Activated CD8-positive, alpha-beta memory T cell treated with anti-CD3 and anti-CD28 coated beads, Interleukin-2, amount 50 U/mL, for 1 hour (primary cell): ENCODE data around the gene ENO3.

Source experiments
- DNase-seq: peaks from one replicate; pipeline ENCODE4 v3.0.0-alpha.2; 2020; ENCODE audit errors: extremely low read depth

Gene ENO3

DNA sequence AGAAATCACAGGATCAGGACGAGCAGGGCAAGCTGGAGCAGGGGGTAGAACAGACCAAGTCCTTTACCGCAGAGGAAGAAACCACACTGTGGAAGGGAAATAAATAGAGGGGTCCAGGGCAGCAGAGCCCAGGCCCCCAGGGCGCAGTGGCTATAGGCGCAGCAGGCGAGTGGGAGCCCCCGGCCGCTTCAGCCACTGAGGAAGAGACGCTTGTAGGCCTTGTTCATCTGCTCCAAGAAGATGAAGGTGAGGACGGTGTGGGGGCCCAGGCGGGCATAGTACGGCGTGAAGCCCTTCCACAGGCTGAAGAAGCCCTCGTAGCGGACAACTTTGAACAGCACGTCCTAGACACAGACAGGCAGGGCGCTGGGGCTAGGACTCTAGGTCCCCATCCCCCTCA is 13.4 kb upstream of the ENO3 start:
- DNase-seq, result no peak

DNA sequence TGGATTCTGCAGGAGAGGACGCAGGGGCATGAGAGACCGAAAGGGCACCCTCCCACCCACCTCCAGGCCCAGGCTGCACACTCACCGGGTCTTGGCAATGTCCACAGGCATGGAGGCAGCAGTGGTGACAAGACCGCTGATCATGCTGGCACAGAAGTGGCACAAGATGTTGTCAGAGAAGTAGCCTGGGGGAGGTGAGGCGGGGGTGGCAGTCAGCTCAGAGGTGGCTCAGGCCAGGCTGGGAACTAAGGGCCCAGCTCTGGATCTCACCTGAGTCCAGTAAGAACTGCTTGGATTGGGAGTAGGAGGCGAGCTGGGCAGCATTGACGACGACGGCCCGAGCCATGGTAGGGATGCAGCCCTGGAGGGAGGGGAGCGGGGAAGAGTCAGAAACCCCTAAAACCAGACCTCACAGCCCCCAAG is 12.8 kb upstream of the ENO3 start:
- no peak for DNase-seq

- no peak for DNase-seq
These were observed 12.0 kb upstream of the ENO3 start for GRCh38 chr17:4938688-4939545.

DNA sequence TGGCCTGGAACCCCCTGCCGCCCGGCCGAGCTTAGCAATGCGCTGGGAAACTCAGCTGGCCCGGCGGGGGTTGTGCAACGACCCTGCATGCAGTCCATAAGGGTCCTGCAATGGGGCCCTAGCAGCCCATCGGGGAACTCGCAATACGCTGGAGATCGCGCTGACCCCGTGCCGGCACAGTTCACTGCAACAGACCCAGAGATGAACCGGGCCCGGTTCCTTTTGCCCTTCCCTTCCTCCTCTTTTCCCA is 11.4 kb upstream of the ENO3 start:
- no peak for DNase-seq

DNA sequence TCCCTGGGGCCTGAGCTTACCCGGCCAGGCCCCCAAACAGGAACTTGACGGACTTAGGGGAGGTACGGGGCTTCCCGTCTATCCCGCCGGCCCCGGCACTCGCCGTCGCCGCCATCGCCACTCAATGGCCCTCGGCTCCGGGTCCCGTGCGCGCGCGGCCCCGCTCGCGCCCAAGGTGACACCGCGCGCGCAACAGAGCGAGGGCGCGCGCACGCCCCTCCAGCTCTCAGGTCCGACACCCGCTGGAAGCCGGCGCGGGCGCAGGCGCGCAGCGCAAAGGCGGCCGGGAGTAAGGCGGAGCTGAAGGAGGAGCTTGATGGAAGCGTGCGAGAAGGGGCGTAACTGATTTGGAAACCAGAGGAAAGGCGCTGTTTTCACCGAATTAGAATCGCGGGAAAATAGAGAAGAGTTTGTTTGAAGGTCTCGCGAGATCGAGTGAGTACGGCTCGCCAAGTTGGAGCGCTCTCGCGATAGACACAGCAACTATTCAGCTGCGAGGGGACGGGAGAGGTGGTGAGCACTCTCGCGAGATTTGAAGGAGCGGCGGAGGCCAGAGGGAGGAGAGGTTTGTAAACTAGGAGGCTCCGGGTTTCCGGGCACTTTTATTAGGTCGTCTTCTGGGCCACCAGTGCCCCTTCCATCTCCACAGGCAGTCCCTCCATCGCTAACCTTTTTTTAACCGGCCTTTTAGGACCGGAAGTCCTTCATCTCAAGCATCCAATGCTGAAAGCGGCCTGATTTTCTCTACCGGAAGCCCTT is 10.9 kb upstream of the ENO3 start, which contains the start of the genes RNF167 and SLC25A11:
TSS of gene RNF167 (plus strand) at position 473 of the 759 bp plus-strand sequence. CDS start 642 bp downstream, outside the sequence.
TSS of gene SLC25A11 (minus strand) at position 251 of the 759 bp plus-strand sequence. CDS start at position 115, 136 bp downstream.
- DNase-seq, result peak; percentile 95

DNA sequence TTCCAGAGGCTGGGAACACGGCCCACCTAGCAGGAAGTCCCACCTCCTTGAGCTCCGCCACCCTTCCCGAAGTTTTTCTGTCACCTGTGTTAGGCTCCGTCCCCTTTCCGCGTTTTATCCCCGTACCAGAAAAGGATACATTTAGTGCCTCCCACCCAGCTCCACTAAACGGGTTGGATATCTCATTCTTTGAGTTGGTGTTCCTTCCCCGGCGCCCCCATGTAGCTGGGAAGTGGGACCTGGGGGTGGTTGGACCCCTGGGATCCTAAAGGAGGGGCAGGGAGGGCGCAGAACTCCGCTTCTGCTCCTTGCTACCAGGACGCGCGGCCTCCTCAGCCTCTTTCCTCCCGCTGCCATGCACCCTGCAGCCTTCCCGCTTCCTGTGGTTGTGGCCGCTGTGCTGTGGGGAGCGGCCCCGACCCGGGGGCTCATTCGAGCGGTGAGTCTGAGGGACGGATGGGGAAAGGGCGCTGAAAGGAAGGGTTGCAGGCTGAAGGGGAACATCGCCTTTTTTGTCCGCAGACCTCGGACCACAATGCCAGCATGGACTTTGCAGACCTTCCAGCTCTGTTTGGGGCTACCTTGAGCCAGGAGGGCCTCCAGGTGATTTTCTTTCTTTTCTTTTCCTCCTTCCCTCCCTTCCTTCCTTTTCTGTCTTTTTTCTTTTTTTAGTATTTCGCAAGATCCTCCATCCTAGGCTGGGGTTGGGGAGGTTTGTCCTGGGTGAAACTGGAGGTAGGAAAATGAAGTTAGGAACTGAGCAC is 10.2 kb upstream of the ENO3 start:
- no peak for DNase-seq

- no peak for DNase-seq
These were observed 9.7 kb upstream of the ENO3 start for GRCh38 chr17:4941319-4941610.

DNA sequence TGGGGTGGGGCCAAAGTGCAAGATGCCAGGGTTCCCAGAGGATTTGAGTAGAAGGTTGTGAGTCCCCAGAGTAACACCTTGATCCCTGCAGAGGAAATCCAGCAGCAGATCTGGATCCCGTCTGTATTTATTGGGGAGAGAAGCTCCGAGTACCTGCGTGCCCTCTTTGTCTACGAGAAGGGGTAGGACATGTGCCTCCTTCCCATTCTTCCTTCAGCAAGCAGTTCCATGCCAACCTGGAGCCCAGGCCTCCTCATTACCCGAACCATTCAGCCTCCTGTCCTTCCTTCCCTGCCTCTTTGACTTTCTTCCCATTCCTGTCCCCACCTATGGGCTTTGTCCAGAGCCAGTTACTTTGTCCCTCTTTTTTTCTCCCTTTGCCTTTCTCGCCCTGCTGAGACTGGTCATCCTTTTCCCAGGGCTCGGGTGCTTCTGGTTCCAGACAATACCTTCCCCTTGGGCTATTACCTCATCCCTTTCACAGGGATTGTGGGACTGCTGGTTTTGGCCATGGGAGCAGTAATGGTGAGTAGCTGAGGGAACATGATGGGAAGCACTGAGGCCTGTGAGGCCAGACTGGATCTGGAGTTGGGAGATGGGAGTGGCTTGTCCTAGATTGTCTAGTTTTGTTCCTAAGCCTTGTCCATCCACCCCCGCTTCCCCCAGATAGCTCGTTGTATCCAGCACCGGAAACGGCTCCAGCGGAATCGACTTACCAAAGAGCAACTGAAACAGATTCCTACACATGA is 8.0 kb upstream of the ENO3 start:
- no peak for DNase-seq

DNA sequence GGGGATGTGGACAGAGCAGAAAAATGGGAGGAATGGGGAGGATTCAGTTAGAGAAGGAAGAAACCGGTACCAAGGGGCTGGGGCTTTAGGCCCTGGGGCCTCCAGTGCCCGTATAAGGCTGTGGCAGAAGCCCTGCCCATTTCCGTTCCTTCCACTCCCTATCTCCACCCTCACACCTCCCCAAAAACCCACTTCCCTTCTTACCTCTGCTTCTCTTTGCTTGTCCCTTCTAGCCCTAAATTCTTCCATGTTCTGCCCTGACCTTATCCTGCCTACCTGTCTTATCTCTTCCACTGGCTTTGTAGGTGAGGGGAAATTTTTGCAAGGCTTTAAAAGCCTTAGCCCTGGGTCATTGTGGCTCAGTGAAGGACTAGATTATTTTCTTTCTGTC is 6.8 kb upstream of the ENO3 start:
- no peak for DNase-seq

GRCh38 chr17:4944554-4945175 is 6.3 kb upstream of the ENO3 start:
- DNase-seq, result no peak

GRCh38 chr17:4945176-4945943 is 5.6 kb upstream of the ENO3 start:
- DNase-seq, result no peak

GRCh38 chr17:4945944-4946280 is 5.0 kb upstream of the ENO3 start:
- DNase-seq, result no peak

DNA sequence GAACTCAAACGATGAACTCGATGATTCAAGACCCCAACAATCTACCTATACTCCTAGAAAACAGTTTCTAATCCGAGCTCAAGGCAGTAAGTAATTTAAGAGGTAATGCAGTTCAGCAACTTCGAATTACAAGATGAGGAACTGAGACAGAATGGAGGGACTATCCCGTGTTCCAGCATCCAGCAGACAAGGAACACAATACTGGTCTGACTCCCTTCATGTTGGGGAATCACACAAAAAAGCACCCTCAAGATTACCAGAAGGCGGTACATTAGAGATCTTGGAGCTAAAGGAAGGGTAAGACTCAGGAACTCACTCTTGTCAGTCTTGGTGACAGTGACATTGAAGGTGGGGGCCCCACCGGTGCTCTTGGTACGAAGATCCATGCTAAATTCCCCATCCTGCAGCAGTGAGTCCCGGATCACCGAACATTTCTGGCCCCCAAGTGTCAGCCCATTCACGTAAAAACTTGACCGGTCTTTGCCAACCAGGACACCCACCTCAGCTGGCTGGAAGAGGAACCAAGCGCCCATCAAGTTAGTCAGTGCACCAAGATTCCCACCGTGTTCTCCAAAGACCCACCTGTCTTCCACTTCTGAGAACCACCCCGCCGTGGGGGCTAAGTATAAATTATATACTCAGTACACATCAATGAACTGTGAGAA is 4.5 kb upstream of the ENO3 start:
- no peak for DNase-seq

DNA sequence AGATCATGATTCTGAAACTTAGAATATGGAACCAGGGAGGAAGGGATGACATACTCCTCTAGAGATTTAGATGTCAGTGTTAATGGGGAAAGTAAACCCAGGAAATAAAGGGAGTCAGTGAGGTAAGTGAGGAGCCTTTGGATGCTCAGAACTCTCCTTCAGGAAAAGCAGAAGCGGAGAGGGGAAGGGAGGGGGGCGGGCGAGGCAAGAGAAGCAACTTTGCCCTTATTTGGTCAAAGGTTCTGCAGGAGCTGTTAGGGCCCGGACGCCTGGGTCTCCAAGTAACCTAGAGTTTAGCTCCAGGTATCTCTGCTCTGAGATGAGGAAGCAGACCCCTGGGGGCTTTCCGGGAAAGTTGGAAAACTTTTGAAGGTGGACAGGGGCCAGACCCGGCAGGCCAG is 3.9 kb upstream of the ENO3 start:
- no peak for DNase-seq

GRCh38 chr17:4947411-4948165 is 3.3 kb upstream of the ENO3 start:
- no peak for DNase-seq

DNA sequence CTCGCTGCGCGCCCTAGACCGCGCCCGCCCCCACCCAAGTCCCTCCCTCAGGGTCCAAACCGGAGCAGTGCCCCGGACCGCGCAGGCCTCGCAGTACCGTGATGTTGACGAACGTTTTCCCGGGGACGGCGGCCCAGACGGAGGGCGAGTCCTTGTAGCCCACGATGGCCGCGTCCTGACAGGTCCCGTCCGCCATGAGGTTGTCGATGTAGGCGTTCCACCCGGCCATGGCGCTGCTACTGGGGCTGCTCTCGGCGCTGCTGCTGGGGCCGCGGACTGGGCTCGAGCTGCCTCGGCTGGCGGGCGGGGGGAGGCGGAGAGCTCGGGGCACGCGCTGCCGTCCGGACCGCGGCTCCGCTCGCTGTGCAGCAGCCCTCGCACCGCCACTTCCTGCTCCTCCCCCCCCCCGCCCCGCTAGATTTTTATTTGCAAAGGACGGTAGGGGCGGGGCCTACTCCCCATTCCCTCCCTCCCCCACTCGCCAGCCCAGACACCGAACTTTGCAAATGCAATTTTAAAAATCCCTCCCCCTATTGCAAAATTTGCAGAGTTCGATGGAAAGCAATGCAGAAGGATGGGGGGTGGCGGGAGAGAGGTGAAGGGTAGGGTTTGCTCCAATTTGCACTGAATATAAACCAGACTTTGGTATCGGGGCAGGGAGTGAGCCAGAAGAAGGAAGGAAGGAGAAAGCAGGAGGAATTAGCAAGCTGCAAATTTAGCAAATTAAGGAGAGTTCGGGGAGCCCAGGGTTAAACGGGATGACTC is 2.6 kb upstream of the ENO3 start, which contains the start of gene PFN1:
TSS of gene PFN1 (minus strand) at position 365 of the 765 bp plus-strand sequence. CDS start at position 229, 136 bp downstream.
- DNase-seq, result peak; percentile 69

- no peak for DNase-seq
These were observed 2.0 kb upstream of the ENO3 start for GRCh38 chr17:4948931-4949320.

DNA sequence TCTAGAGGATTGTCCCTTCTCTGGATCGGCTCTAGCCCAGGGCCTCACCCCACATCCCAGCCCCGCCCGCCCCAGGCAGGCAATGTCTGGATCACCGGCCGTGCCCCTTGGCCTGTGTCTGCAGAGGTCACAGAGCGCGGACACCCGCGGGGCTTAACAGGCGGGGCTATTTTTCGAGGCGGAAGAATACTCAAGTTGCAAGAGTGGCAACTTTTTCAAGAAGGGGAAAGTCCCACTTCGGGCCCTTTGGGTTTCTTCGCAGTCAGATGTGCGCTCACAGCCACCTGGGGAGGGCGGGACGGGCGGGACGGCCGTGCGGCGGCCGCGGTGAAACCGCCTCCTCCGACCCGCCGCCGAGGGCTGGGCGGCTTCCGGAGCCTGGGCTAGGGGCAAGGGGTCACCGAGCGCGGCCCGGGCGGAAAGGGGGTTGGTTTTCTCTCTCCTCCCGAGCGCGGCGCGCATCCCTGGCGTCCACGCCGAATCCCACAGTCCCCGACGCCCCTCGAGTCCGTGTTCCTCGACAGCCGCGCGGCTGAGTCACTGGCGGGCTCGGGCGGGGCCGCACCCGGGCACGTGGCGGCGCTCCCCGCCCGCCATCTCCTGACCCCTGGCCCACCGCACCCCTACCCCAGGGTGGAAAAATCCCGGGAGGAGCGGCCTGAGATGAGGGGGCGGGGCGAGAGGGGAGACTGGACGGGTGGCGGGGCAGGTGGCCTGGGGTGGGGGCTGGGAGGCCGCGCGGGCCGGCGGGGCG is 1.4 kb upstream of the ENO3 start:
- DNase-seq, result peak; percentile 70
